DOHH2 (cell line): ENCODE results near the gene PPM1A.

Source experiments
- H3F3A ChIP-seq: fragments of 200-600 bp; sonication (generic), shearing (Covaris generic); 2 replicates; pipeline ENCODE4 v1.6.0; 2016; ENCODE audit warnings: antibody characterized with exemption, mild to moderate bottlenecking; ENCODE audit not compliant: control insufficient read depth, insufficient read depth
- H3K27ac ChIP-seq: fragments of 200-600 bp; sonication (generic); 2 replicates; pipeline ENCODE4 v1.5.1; 2014; ENCODE audit warnings: low read depth, mild to moderate bottlenecking, low read length, moderate library complexity
- H3K27me3 ChIP-seq: fragments of 200-600 bp; sonication (generic); 2 replicates; pipeline ENCODE4 v1.6.1; 2014; ENCODE audit warnings: mild to moderate bottlenecking, low read length, mixed read lengths; ENCODE audit not compliant: control insufficient read depth
- H3K36me3 ChIP-seq: fragments of 200-600 bp; sonication (generic); 2 replicates; pipeline ENCODE4 v1.6.1; 2014; ENCODE audit warnings: mild to moderate bottlenecking, low read length, moderate library complexity, mixed read lengths; ENCODE audit not compliant: control insufficient read depth
- H3K4me1 ChIP-seq: fragments of 200-600 bp; sonication (generic); 2 replicates; pipeline ENCODE4 v1.6.1; 2014; ENCODE audit warnings: mild to moderate bottlenecking, low read length, mixed read lengths; ENCODE audit not compliant: control insufficient read depth
- H3K4me2 ChIP-seq: fragments of 200-600 bp; sonication (generic); 2 replicates; pipeline ENCODE4 v1.6.0; 2014; ENCODE audit warnings: mild to moderate bottlenecking, low read length, moderate library complexity
- H3K4me3 ChIP-seq: fragments of 200-600 bp; sonication (generic); 2 replicates; pipeline ENCODE4 v1.5.1; 2014; ENCODE audit warnings: mild to moderate bottlenecking, low read length, mixed read lengths
- H3K79me2 ChIP-seq: fragments of 200-600 bp; sonication (generic); 2 replicates; pipeline ENCODE4 v1.6.1; 2014; ENCODE audit warnings: mild to moderate bottlenecking, low read length, mixed read lengths; ENCODE audit not compliant: control insufficient read depth
- H3K9me2 ChIP-seq: fragments of 200-600 bp; sonication (generic); replicated peaks from 2 replicates; pipeline ENCODE4 v1.6.1; 2014; ENCODE audit warnings: mild to moderate bottlenecking, low read length, mixed read lengths; ENCODE audit not compliant: control insufficient read depth
- H3K9me3 ChIP-seq: fragments of 200-600 bp; sonication (generic); 2 replicates; pipeline ENCODE4 v1.6.1; 2014; ENCODE audit warnings: antibody characterized with exemption, low read length, mixed read lengths; ENCODE audit not compliant: control insufficient read depth, insufficient read depth
- H4K20me1 ChIP-seq: fragments of 200-600 bp; sonication (generic); 2 replicates; pipeline ENCODE4 v1.6.0; 2014; ENCODE audit warnings: low read depth, mild to moderate bottlenecking, antibody characterized with exemption, low read length, moderate library complexity; ENCODE audit not compliant: control insufficient read depth, insufficient read depth
- CTCF ChIP-seq: fragments of 200-600 bp; sonication (generic); IDR thresholded peaks from one replicate; pipeline ENCODE4 v1.5.1; 2014; ENCODE audit warnings: antibody characterized with exemption, mild to moderate bottlenecking, low read depth, low read length; ENCODE audit not compliant: poor library complexity, severe bottlenecking
- EZH2phosphoT487 ChIP-seq: fragments of 200-600 bp; sonication (generic); IDR thresholded peaks from 2 replicates; pipeline ENCODE4 v1.6.1; 2017; ENCODE audit warnings: borderline replicate concordance, mild to moderate bottlenecking, antibody characterized with exemption, low read length, moderate library complexity, mixed read lengths

The PPM1A gene

GRCh38 chr14:60257865-60258264 lies 8.8 kb downstream of the PPM1A start:
- no peaks in the 10 kb centered on the region for H3K27me3 ChIP-seq
- H3K27ac ChIP-seq = no peak overlapping the region
- no peaks in the 10 kb centered on the region for H3K9me2 ChIP-seq
- H4K20me1 ChIP-seq = peaks cover 3% of the 10 kb centered on the region; the same call in 1 of the 2 replicates
- H3K9me3 ChIP-seq = peaks cover 2% of the 10 kb centered on the region; the same call in 1 of the 2 replicates
- H3K4me3 ChIP-seq = no peak overlapping the region
- H3K36me3 ChIP-seq = peaks cover 56% of the 10 kb centered on the region
- TF ChIP-seq CTCF = no peak
- TF ChIP-seq EZH2phosphoT487 = no peak
- H3K79me2 ChIP-seq = peaks cover 100% of the 10 kb centered on the region
- H3K4me2 ChIP-seq = no peak overlapping the region
- H3F3A ChIP-seq = no peaks in the 10 kb centered on the region
- peaks cover 26% of the 10 kb centered on the region for H3K4me1 ChIP-seq

GRCh38 chr14:60265163-60265562 lies 16.1 kb downstream of the PPM1A start:
- H4K20me1 ChIP-seq = no peaks in the 10 kb centered on the region
- H3K9me2 ChIP-seq = no peaks in the 10 kb centered on the region
- H3K36me3 ChIP-seq = peaks cover 29% of the 10 kb centered on the region
- no peak overlapping the region for H3K4me2 ChIP-seq
- no peak overlapping the region for H3K27ac ChIP-seq
- peaks cover 25% of the 10 kb centered on the region for H3K4me1 ChIP-seq
- no peak overlapping the region for H3K4me3 ChIP-seq
- peaks cover 5% of the 10 kb centered on the region; the same call in 1 of the 2 replicates for H3K9me3 ChIP-seq
- TF ChIP-seq EZH2phosphoT487 (no peak), CTCF (no peak)
- H3F3A ChIP-seq = peaks cover 19% of the 10 kb centered on the region
- peaks cover 100% of the 10 kb centered on the region for H3K79me2 ChIP-seq
- H3K27me3 ChIP-seq = no peaks in the 10 kb centered on the region

GRCh38 chr14:60266021-60266937 lies 17.3 kb downstream of the PPM1A start:
- Histone ChIP-seq H3K79me2 (peaks cover 99% of the 10 kb centered on the region), H3F3A (peaks cover 19% of the 10 kb centered on the region), H3K9me3 (peaks cover 5% of the 10 kb centered on the region; the same call in 1 of the 2 replicates), H3K9me2 (no peaks in the 10 kb centered on the region), H3K27ac (no peak overlapping the region), H3K36me3 (peaks cover 27% of the 10 kb centered on the region), H3K4me3 (no peak overlapping the region), H3K4me1 (peaks cover 23% of the 10 kb centered on the region), H4K20me1 (no peaks in the 10 kb centered on the region), H3K4me2 (no peak overlapping the region), H3K27me3 (no peaks in the 10 kb centered on the region)
- TF ChIP-seq EZH2phosphoT487 (no peak), CTCF (peak; percentile 69)
